Lower lobe of right lung (tissue), 2 donors: ENCODE data around the gene CCND1. TPM values are rescaled to one million over a fixed set of nuclear protein-coding genes. Genes with fewer than 3 reads are reported as not detected.

Source experiments
- ATAC-seq, 2 donors: fragments of 200-7000 bp; cut with Tn5 transposase; one replicate each; pipeline ENCODE4 v1.9.1; 2020 to 2022; ENCODE audit warnings: mild to moderate bottlenecking in 2 of 2, moderate library complexity in 2 of 2
- DNase-seq: peaks from one replicate; pipeline ENCODE4 v3.0.0-alpha.2; 2020
- H3K27ac ChIP-seq: fragments of 200-600 bp; one replicate; pipeline ENCODE4 v1.8.0; 2022
- H3K27me3 ChIP-seq: fragments of 200-600 bp; one replicate; pipeline ENCODE4 v1.8.0; 2022; ENCODE audit warnings: low read depth
- H3K36me3 ChIP-seq: fragments of 200-600 bp; one replicate; pipeline ENCODE4 v1.8.0; 2022; ENCODE audit warnings: mild to moderate bottlenecking
- H3K4me1 ChIP-seq: fragments of 200-600 bp; one replicate; pipeline ENCODE4 v1.8.0; 2022
- H3K4me3 ChIP-seq: fragments of 200-600 bp; one replicate; pipeline ENCODE4 v1.8.0; 2022; ENCODE audit warnings: mild to moderate bottlenecking
- H3K9me3 ChIP-seq: fragments of 200-600 bp; one replicate; pipeline ENCODE4 v1.8.0; 2022
- CTCF ChIP-seq: fragments of 200-600 bp; IDR thresholded peaks from one replicate; pipeline ENCODE4 v1.8.0; 2022; ENCODE audit warnings: antibody characterized with exemption, mild to moderate bottlenecking
- intact Hi-C: fragments of 100-400 bp; cut with DNase I; formaldehyde crosslinking; loops from one replicate; pipeline ENCODE4 v1.11.0; 2022
- total RNA-seq: library from RNA; stranded (reverse); fragmentation: NEBNext Ultra II Directional; extraction: Animal tissue kit (Norgen Biotek cat#: 25700); gene quantifications from one replicate; pipeline ENCODE4 v1.2.1, GENCODE V29; 2021
- donor health status: DM: no; HTN: yes; CAD: no; lungs with severe emphysema.

The CCND1 gene
- total RNA-seq, 1 donor from 2014 or later, result 202 TPM

- H3K4me1 ChIP-seq, result peaks cover 8% of the 10 kb centered on the region
- ATAC-seq (no peak), DNase-seq (no peak)
- peaks cover 76% of the 10 kb centered on the region for H3K36me3 ChIP-seq
- no peak overlapping the region for H3K27ac ChIP-seq
- H3K27me3 ChIP-seq, result no peaks in the 10 kb centered on the region
- TF ChIP-seq CTCF, result no peak
- H3K9me3 ChIP-seq, result no peaks in the 10 kb centered on the region
- H3K4me3 ChIP-seq, result no peak overlapping the region
- intact Hi-C loops, result no loop called here
Measured at GRCh38 chr11:69666261-69666660, 25.3 kb downstream of the CCND1 start.

GRCh38 chr11:69666752-69667536, 26.0 kb downstream of the CCND1 start:
- Histone ChIP-seq H3K4me3 (no peak overlapping the region), H3K36me3 (peaks cover 83% of the 10 kb centered on the region), H3K4me1 (peaks cover 8% of the 10 kb centered on the region), H3K27me3 (no peaks in the 10 kb centered on the region), H3K9me3 (no peaks in the 10 kb centered on the region), H3K27ac (no peak overlapping the region)
- TF ChIP-seq CTCF, result no peak
- DNase-seq (no peak), ATAC-seq (no peak)
- intact Hi-C loops, result no loop called here

GRCh38 chr11:69667619-69668604, 27.0 kb downstream of the CCND1 start:
- Histone ChIP-seq H3K36me3 (peaks cover 92% of the 10 kb centered on the region), H3K9me3 (no peaks in the 10 kb centered on the region), H3K27ac (no peak overlapping the region), H3K27me3 (no peaks in the 10 kb centered on the region), H3K4me1 (peaks cover 9% of the 10 kb centered on the region), H3K4me3 (no peak overlapping the region)
- no peak for TF ChIP-seq CTCF
- ATAC-seq (no peak), DNase-seq (no peak)
- intact Hi-C loops, result no loop called here

GRCh38 chr11:69669486-69669885, 28.5 kb downstream of the CCND1 start:
- no peak overlapping the region for H3K27ac ChIP-seq
- H3K4me3 ChIP-seq, result no peak overlapping the region
- intact Hi-C loops, result no loop called here
- H3K9me3 ChIP-seq, result no peaks in the 10 kb centered on the region
- H3K27me3 ChIP-seq, result no peaks in the 10 kb centered on the region
- peaks cover 25% of the 10 kb centered on the region for H3K4me1 ChIP-seq
- no peak for TF ChIP-seq CTCF
- H3K36me3 ChIP-seq, result peaks cover 80% of the 10 kb centered on the region
- DNase-seq (no peak), ATAC-seq (no peak)

- DNase-seq (peak; percentile 85), ATAC-seq (peak; percentile 73 to 76)
- H3K4me3 ChIP-seq, result no peak overlapping the region
- intact Hi-C loops, result no loop called here
- no peak overlapping the region for H3K27ac ChIP-seq
- no peaks in the 10 kb centered on the region for H3K9me3 ChIP-seq
- peak; percentile 95 for TF ChIP-seq CTCF
- peaks cover 26% of the 10 kb centered on the region for H3K4me1 ChIP-seq
- peaks cover 72% of the 10 kb centered on the region for H3K36me3 ChIP-seq
- H3K27me3 ChIP-seq, result no peaks in the 10 kb centered on the region
Measured at GRCh38 chr11:69670158-69670845, 29.3 kb downstream of the CCND1 start.
